ENCODE measurements around the gene DHX34.
"Not testable (repeated sequence)": the region's sequence is repeated elsewhere in the genome, so short reads cannot be mapped to it uniquely, and the experiment has no call there.

Gene DHX34

GRCh38 chr19:47372603-47373002 lies 23.5 kb downstream of the DHX34 start:
- DNase-seq, result no peak

DNA sequence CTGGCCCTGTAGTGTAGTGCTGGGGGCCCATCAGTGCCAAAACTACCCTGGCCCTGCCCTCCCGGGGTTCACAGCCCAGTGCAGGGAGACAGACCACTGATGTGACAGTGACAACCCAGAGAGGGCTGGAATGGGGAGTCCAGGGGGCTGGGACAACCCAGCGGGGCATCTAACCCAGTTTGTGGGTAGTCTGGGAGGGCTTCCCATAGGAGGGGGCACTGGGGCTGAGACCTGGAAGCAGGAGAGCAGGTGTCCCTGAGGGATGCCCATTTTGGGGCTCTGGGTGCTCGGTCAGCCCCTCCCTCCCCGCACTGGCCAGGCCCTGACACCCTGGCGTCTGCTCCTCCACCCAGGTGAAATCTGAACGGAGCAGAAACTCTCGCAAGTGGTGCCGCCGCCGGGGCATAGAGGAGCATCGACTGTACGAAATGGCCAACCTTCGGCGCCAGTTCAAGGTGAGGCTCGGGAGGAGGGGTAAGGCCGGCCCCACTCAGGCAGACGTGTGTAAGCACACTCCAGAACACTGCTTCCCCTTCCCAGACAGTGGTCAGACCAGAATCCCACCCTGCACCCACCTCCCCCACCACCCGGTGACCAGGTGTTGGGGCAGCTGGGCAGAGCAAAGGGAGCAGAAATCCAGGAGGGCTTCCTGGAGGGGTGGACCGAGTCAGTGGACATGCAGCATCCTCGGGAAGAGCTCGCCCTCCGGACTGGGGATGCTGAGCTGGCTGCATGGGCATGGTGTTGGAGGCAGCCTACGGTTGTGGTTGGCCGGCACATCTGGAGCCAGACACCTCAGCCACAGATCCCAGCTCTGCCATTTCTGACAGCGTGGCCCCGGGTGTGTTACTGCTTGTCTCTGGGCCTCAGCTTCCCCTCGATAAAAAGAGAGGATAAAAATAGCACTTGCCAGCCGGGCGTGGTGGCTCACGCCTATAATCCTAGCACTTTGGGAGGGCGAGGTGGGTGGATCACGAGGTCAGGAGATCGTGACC lies 24.4 kb downstream of the DHX34 start:
- DNase-seq, result no peak

- DNase-seq, result no peak
Measured at GRCh38 chr19:47374876-47375693, 26.0 kb downstream of the DHX34 start.

GRCh38 chr19:47375694-47376588 lies 26.8 kb downstream of the DHX34 start:
- DNase-seq, result no peak

DNA sequence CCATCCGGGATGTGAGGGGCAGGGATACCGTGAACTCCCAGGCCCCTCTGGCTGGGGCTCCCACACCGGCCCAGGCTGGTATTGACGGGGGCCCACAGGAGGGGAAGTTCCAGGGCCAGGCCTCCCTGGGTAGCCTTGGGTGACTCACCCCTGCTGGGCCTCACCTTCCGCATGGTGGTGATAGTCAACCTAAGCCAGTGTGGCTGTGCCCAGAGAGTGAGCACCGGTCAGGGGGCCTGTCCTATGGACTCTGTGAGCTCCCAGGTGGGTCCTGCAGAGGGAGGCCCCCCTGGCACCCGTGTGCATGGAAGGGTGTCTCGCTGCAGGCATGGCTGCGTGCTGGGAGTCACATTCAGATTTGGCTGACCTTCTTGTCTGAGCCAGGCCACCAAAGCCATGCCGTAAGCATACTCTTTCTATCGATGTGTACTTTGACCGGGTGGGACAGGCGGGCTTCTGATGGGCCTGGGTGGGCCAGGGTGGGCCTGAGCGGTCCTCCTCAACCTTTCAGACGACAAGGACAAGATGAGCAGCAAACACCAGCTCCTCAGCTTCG lies 27.6 kb downstream of the DHX34 start:
- DNase-seq, result peak; percentile 30

- no peak for DNase-seq
Measured at GRCh38 chr19:47377208-47377701, 28.1 kb downstream of the DHX34 start.

- DNase-seq, result no peak
Measured at GRCh38 chr19:47377801-47378200, 28.7 kb downstream of the DHX34 start.

GRCh38 chr19:47378246-47378645 lies 29.1 kb downstream of the DHX34 start:
- DNase-seq, result no peak

DNA sequence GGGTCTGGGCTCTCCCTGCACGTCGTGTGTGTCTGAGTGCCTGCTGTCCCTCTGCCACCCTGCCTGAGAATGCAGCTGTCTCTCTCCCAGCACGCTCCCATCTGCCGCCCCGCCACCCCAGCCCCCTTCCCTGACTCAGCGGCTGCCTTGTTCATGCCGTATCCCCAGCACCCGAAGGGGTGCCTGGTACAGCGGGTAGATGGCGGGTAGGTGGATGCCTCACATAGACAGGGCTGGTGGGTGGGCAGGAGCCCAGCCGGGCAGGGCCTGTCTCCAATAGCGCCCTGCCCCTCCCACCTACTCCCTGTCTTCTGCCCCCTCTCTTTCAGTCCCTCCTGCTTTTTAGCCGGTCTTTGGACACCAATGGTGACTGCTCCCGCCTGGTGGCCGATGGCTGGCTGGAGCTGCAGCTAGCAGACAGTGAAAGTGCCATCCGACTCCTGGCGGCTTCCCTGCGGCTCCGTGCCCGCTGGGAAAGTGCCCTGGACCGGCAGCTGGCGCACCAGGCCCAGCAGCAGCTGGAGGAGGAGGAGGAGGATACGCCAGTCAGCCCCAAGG lies 30.3 kb downstream of the DHX34 start:
- DNase-seq, result no peak

DNA sequence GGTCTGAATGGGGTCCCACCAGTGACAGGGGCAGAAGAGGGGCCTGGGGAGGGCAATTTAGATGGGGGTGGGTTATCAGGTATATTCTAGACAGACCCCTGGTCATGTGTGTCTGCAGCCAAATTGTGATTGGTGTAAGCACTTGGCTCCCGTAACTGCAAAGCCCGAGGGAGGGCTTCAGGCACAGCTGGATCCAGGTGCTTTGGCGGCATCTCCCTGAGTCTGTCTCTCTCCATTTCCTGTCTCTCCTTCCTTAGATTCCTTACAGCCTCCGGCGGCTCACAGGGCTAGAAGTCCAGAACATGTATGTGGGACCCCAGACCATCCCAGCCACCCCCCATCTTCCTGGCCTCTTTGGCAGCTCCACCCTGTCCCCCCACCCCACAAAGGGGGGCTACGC lies 31.4 kb downstream of the DHX34 start:
- DNase-seq, result no peak

DNA sequence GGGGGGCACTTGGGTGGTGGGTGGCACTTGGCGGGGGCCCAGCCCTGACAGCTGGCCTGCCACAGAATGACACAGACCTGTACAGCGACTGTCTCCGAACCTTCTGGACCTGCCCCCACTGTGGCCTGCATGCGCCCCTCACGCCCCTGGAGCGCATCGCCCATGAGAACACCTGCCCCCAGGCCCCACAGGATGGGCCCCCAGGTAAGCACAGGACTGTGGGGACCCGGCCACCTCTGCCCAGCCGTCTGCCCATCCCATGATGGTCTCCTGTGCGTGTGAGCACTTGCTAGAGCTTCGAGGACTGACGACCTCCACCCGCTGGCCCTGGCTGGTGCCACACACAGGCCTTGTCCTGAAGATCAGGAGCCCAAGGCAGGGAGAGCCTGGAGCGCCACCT lies 32.0 kb downstream of the DHX34 start:
- DNase-seq, result no peak

- peak; percentile 45 for DNase-seq
Measured at GRCh38 chr19:47381653-47382279, 32.7 kb downstream of the DHX34 start.

DNA sequence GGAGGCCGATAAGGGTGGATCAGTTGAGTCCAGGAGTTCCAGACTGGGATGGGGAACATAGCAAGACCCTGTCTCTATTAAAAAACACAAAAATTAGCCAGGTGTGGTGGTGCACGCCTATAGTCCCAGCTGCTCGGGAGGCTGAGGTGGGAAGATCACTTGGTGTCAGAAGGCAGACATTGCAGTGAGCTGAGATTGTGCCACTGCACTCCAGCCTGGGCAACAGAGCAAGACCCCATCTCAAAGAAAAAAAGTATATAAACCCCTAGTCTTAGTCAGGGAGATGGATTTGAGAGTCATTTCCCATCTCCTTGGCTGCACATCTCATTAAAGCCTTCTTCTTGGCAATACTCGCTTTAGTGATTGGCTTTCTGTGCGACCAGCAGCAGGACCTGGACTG lies 34.8 kb downstream of the DHX34 start:
- DNase-seq, result not testable (repeated sequence)

DNA sequence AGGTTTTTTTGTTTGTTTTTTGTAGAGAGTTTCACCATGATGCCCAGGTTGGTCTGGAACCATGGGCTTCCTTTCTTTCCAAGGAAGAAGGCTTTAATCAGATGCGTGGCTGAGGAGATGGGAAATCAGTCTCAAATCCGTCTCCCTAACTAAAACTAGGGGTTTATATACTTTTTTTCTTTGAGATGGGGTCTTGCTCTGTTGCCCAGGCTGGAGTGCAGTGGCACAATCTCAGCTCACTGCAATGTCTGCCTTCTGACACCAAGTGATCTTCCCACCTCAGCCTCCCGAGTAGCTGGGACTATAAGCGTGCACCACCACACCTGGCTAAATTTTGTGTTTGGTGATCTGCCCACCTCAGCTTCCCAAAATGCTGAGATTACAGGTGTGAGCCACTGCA lies 35.4 kb downstream of the DHX34 start:
- DNase-seq, result not testable (repeated sequence)

- not testable (repeated sequence) for DNase-seq
Measured at GRCh38 chr19:47386582-47386981, 37.5 kb downstream of the DHX34 start.

- DNase-seq, result not testable (repeated sequence)
Measured at GRCh38 chr19:47387623-47388022, 38.5 kb downstream of the DHX34 start.

- DNase-seq, result peak; percentile 42
Measured at GRCh38 chr19:47388721-47389120, 39.6 kb downstream of the DHX34 start.

- DNase-seq, result peak; percentile 80
Measured at GRCh38 chr19:47389150-47389556, 40.0 kb downstream of the DHX34 start.

DNA sequence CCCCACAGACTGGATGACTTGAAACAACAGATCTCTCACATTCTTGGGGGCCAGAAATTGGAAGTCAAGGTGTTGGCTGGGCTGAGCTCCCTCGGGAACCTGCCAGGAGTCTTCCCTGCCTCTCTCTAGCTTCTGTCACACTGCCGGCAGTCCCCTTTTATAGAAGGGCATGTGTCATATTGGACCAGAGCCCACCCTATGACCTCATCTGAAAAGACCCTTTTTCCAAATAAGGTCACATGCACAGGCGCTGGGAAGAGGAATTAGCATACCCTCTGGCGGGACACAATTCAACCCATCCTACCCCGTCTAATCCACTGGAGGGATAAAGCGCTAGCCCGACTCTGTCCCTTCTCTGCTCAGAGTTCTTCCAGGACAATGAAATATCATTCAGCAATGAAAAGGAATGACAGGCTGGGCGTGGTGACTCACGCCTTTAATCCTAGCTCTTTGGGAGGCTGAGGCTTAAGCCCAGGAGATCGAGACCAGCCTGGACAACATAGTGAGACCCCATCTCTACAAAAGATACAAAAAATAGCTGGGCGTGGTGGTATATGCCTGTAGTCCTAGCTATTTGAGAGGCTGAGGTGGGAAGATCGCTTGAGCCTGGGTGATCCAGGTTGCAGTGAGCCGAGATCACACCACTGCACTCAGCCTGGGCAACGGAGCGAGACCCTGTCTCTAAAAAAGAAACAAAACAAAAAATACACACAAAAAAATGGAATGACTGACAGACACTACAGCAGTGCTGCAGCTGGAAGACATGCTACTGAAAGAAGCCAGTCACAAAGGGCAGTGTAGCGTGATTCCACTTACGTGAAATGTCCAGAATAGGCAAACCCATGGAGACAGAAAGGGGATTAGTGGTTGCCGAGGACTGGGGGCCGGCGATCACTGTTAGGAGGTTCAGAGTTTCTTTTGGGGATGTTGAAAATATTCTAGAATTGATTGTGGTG lies 41.7 kb downstream of the DHX34 start:
- DNase-seq, result no peak
